AG04449 (cell line): ENCODE data around the gene AFDN.

Experiments used
- CTCF ChIA-PET: fragments of 350-600 bp; formaldehyde crosslinking; extraction: SDS; loops from one replicate; lab custom pipeline; 2021; ENCODE audit warnings: antibody characterized with exemption; lab: Yijun Ruan, JAX
- POLR2A ChIA-PET: fragments of 400-600, 350-600 bp; formaldehyde crosslinking; extraction: SDS; loops from one replicate; lab custom pipeline; 2020; ENCODE audit warnings: antibody characterized with exemption, inconsistent platforms; lab: Yijun Ruan, JAX
- DNase-seq: peaks from one replicate; pipeline ENCODE4 v3.0.0-alpha.2; 2010; ENCODE audit warnings: low read depth, low spot score
- H3K4me3 ChIP-seq: 2 replicates; pipeline ENCODE4 v1.5.1; 2011; ENCODE audit warnings: low read depth, mild to moderate bottlenecking, control low read depth, low read length
- CTCF ChIP-seq: IDR thresholded peaks from one replicate; pipeline ENCODE4 v1.5.1; 2011; ENCODE audit warnings: mild to moderate bottlenecking, moderate library complexity, low read length, control low read depth, inconsistent platforms; ENCODE audit not compliant: insufficient read depth; ENCODE audit errors: missing control alignments

Gene AFDN

DNA sequence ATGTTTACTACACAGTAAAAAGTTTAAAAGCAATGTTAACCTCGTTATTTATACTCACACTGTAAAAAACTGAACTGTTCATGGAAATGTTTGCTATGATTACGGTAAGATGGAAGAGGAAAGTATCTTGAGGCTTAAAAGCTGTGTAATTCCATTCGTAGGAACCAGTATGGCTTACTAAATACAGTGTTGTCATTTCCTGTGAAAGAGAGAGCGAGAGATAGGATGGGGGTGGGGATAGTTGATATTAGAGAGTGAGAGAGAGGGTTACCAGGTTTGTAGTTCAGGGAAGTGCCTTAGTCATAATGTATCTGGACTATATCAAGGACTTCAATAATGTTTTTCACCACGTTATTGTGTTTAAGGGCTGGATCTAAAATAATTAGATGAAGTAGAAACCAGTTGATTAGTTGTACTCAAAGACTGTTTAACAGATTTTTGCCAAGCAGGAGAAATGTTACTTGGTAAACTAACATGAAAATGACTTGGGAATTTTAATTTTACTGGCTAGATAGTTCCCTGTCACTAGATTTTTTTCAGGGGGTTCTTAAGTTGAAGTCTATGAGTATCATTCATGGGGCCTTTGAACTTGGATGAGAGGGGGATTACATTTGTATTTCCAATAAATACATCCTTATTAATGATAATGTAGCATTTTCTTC, 30.4 kb downstream of the AFDN start:
- POLR2A ChIA-PET: no interaction called here
- CTCF ChIA-PET: no interaction called here
- no peak for DNase-seq
- no peak for TF ChIP-seq CTCF
- H3K4me3 ChIP-seq: no peak overlapping the region

DNA sequence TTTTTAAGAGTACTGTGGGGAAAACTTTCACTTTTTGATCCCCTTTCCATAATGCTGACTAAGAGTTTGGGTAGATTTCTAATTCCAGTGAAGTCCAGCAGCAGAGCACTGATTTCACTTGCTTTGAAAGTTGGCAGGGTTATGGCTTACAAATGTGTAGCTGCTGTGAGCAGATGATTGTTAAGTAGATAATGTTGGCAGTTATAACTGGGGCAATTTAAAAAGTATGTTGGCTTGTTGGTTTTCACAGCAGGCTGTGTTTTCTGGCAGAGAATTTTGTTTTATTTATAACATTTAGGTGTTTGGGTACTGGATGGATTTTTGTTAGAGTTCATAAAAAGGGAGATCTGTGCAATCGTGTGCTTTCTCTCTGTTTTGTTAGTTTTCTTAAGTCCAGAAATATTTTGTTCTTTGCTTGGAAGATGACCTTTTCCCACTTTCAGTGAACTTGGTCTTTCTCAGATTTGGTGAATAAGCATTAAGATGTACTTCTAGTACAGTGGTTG, 31.4 kb downstream of the AFDN start:
- no peak for TF ChIP-seq CTCF
- ChIA-PET CTCF (no interaction called here), POLR2A (no interaction called here)
- DNase-seq: peak; percentile 45
- H3K4me3 ChIP-seq: no peak overlapping the region

DNA sequence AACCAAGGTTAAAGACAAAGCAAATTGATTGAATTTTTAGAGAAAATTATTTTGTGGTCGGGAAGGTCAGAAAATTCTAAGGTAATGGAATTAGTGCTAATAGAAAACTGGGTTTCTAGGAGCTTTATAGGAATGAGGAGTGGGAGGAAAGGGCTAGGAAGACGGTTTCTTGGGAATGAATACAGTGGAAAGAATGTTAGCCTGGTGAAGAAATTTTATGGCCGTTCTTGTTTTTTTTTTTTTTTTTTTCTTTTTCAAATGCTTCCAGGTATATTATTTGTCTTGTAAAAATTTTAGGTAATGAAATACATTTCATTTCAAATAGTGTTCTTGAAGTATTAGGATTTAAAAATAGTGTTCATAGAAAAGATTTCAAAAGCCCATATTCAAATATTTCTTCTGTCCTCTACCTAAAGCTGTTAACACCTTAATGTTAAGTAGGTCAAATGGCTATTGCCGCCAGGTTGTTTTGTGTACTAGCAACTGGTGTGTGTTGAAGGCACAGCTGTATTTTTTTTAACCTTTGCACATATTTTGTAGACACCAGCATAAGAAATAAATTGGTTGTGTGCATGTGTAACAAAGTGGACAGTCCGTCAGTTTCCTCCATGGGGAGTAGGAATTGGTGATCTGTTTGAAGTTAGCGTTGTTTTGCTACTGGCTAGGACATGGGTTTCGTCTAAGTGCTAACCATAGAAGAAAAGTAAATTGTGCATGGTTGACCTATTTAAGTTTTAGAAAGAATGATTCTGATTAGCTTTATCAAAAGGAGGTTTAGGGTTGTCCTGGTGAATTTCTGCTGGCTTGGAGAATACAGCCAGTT, 32.3 kb downstream of the AFDN start:
- ChIA-PET CTCF (no interaction called here), POLR2A (no interaction called here)
- no peak for TF ChIP-seq CTCF
- DNase-seq: no peak
- H3K4me3 ChIP-seq: no peak overlapping the region

DNA sequence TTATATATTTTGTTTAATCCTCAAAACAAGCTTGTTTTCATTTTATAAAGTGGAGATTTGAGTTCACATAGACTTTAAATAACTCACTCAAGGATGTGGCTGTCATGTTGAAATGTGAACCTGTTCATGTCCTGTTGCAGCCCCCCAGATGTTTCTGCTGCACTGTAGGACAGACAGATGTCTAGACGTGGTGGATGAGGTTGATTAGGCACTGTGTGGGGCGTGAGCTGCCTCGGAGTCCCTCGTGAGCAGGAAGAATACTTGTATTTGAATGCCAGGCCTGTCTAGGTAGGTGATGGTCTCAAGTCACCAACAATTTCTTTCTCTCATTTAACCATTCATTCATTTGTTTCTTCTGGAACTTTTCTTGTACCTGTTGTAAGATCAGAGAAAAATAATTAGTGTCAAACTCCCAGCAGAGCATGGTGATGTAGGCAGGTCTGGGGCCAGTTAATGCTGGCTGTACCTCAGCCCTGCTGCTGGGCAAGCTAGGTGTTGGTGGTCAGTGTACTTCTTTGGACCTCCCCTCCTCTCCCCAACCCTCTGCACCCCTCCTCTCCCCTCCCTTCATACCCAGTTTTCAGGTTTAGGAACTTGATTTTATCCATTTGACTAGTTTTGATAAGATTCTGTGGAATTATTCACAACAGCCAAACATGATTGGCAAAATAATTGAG, 34.0 kb downstream of the AFDN start:
- ChIA-PET CTCF (no interaction called here), POLR2A (no interaction called here)
- no peak for DNase-seq
- TF ChIP-seq CTCF: no peak
- no peak overlapping the region for H3K4me3 ChIP-seq

- TF ChIP-seq CTCF: no peak
- CTCF ChIA-PET: no interaction called here
- no peak overlapping the region for H3K4me3 ChIP-seq
- DNase-seq: no peak
- POLR2A ChIA-PET: no interaction called here
These were observed 34.7 kb downstream of the AFDN start for GRCh38 chr6:167861424-167861823.

GRCh38 chr6:167863897-167864296, 37.2 kb downstream of the AFDN start:
- ChIA-PET POLR2A (no interaction called here), CTCF (no interaction called here)
- DNase-seq: no peak
- TF ChIP-seq CTCF: no peak
- H3K4me3 ChIP-seq: no peak overlapping the region
